Lower leg skin (tissue), 4 donors: ENCODE results near the gene SIX5. TPM values are rescaled to one million over a fixed set of nuclear protein-coding genes. Genes with fewer than 3 reads are reported as not detected.

Experiments used
- DNase-seq, 2 donors: peaks; one replicate each; pipeline ENCODE4 v3.0.0-alpha.2; 2019; ENCODE audit warnings: low spot score in 2 of 2
- H3K4me3 ChIP-seq: fragments of 200-600 bp; sonication (generic); 2 replicates; pipeline ENCODE4 v1.5.1; 2017; ENCODE audit warnings: mild to moderate bottlenecking, low read depth; ENCODE audit not compliant: poor library complexity, severe bottlenecking
- CTCF ChIP-seq, 3 donors: fragments of 450-650 bp; IDR thresholded peaks; one replicate each; pipeline ENCODE4 v1.5.1; 2016; ENCODE audit warnings: antibody characterized with exemption in 3 of 3, mild to moderate bottlenecking in 3 of 3, moderate library complexity in 2 of 3
- POLR2A ChIP-seq, 2 donors: fragments of 450-650 bp; IDR thresholded peaks; one replicate each; pipeline ENCODE4 v1.6.1; 2016 to 2017; ENCODE audit warnings: antibody characterized with exemption in 2 of 2, mild to moderate bottlenecking in 1 of 2, moderate library complexity in 1 of 2
- WGBS, 2 donors: methylation state at CpG; one replicate each; pipeline ENCODE4 v1.1.5; 2018; 5-methylcytosine and 5-hydroxymethylcytosine counted together
- intact Hi-C: fragments of 100-400 bp; cut with DNase I; formaldehyde crosslinking; loops from one replicate; pipeline ENCODE4 v1.15.0; 2023; ENCODE audit warnings: low total_unique reads
- total RNA-seq, 4 donors: library from RNA; depleted of rRNA; stranded (reverse); fragments of >200 nt; gene quantifications; one replicate each; pipeline ENCODE4 v1.1.0, GENCODE V29; 2016

The SIX5 gene
- total RNA-seq, 4 donors from 2014 or later, result 12.6 to 17.3 (median 13.8) TPM

GRCh38 chr19:45762870-45763631 lies 6.0 kb downstream of the SIX5 start:
- 73 to 85% methylated on average over 13 to 15 of the region's 15 CpGs for WGBS, 2 donors
- no peak for DNase-seq
- intact Hi-C loops, result no loop called here
- no peak for TF ChIP-seq POLR2A (IDR thresholded peaks at IDR 0.05)
- TF ChIP-seq CTCF (IDR thresholded peaks at IDR 0.05), result no peak
- H3K4me3 ChIP-seq, result no peak overlapping the region

GRCh38 chr19:45761714-45762113 lies 7.3 kb downstream of the SIX5 start:
- peak in 1 of 2 donors; percentile 72 for DNase-seq
- intact Hi-C loops, result no loop called here
- 84 to 87% methylated on average over 17 of the region's 17 CpGs for WGBS, 2 donors
- H3K4me3 ChIP-seq, result no peak overlapping the region
- TF ChIP-seq CTCF (IDR thresholded peaks at IDR 0.05) (no peak), POLR2A (IDR thresholded peaks at IDR 0.05) (no peak)

GRCh38 chr19:45758921-45759320 lies 10.1 kb downstream of the SIX5 start:
- no peak overlapping the region for H3K4me3 ChIP-seq
- intact Hi-C loops, result loop anchor here (5.0 kb wide), 1 partner anchor 1438 kb away; no protein-coding TSS in a partner anchor
- DNase-seq, result no peak
- 78 to 86% methylated on average over 7 to 9 of the region's 9 CpGs for WGBS, 2 donors
- TF ChIP-seq CTCF (IDR thresholded peaks at IDR 0.05) (no peak), POLR2A (IDR thresholded peaks at IDR 0.05) (no peak)

- WGBS, 2 donors, result 71 to 78% methylated on average over 9 of the region's 9 CpGs
- TF ChIP-seq CTCF (IDR thresholded peaks at IDR 0.05), result no peak
- TF ChIP-seq POLR2A (IDR thresholded peaks at IDR 0.05), result no peak
- intact Hi-C loops, result loop anchor here (5.0 kb wide), 1 partner anchor 1440 kb away; no protein-coding TSS in a partner anchor
- DNase-seq, result no peak
- H3K4me3 ChIP-seq, result no peak overlapping the region
These were observed 11.4 kb downstream of the SIX5 start for GRCh38 chr19:45757695-45758094.

GRCh38 chr19:45754323-45754722 lies 14.7 kb downstream of the SIX5 start:
- intact Hi-C loops, result no loop called here
- TF ChIP-seq CTCF (IDR thresholded peaks at IDR 0.05) (no peak), POLR2A (IDR thresholded peaks at IDR 0.05) (no peak)
- no peak for DNase-seq
- H3K4me3 ChIP-seq, result no peak overlapping the region
- 90 to 94% methylated on average over 5 to 8 of the region's 8 CpGs for WGBS, 2 donors
